Dendritic cell treated with granulocyte-macrophage colony-stimulating factor and Interleukin-4, amounts not matched to agents 40 ng/mL and 50 ng/mL, for 4 days (primary cell): ENCODE measurements around the gene TCEA2.
A peak's percentile ranks its signal among the peaks of the same experiment; 100 is the strongest.

Experiments
- H3K27ac Mint-ChIP-seq: one replicate; pipeline ENCODE4 v1.8.0; 2022; ENCODE audit warnings: mild to moderate bottlenecking, mixed read lengths
- H3K27me3 Mint-ChIP-seq: one replicate; pipeline ENCODE4 v1.8.0; 2022; ENCODE audit warnings: mild to moderate bottlenecking, mixed read lengths
- H3K36me3 Mint-ChIP-seq: one replicate; pipeline ENCODE4 v1.8.0; 2022; ENCODE audit warnings: low read depth, mixed read lengths
- H3K4me1 Mint-ChIP-seq: one replicate; pipeline ENCODE4 v1.8.0; 2022; ENCODE audit warnings: low read depth, mixed read lengths
- H3K4me3 Mint-ChIP-seq: one replicate; pipeline ENCODE4 v1.8.0; 2022; ENCODE audit warnings: mild to moderate bottlenecking, moderate library complexity, mixed read lengths
- H3K9me3 Mint-ChIP-seq: one replicate; pipeline ENCODE4 v1.8.0; 2022; ENCODE audit warnings: mixed read lengths
- intact Hi-C: fragments of 100-400 bp; cut with micrococcal nuclease; formaldehyde crosslinking; loops from one replicate; pipeline ENCODE4 v1.15.0; 2022

The TCEA2 gene

GRCh38 chr20:64071341-64072332 is 8.6 kb downstream of the TCEA2 start:
- peaks cover 73% of the 10 kb centered on the region for H3K4me1 Mint-ChIP-seq
- H3K4me3 Mint-ChIP-seq, result no peak overlapping the region
- peaks cover 53% of the 10 kb centered on the region for H3K36me3 Mint-ChIP-seq
- H3K27ac Mint-ChIP-seq, result peak overlapping the region; percentile 14
- intact Hi-C loops, result no loop called here
- H3K27me3 Mint-ChIP-seq, result peaks cover 17% of the 10 kb centered on the region
- no peaks in the 10 kb centered on the region for H3K9me3 Mint-ChIP-seq

GRCh38 chr20:64072498-64073063 is 9.6 kb downstream of the TCEA2 start:
- Mint-ChIP-seq H3K27ac (peak overlapping the region; percentile 23), H3K36me3 (peaks cover 62% of the 10 kb centered on the region), H3K27me3 (peaks cover 13% of the 10 kb centered on the region), H3K4me3 (no peak overlapping the region), H3K4me1 (peaks cover 65% of the 10 kb centered on the region), H3K9me3 (no peaks in the 10 kb centered on the region)
- intact Hi-C loops, result no loop called here

GRCh38 chr20:64073476-64074183 is 10.6 kb downstream of the TCEA2 start:
- H3K4me3 Mint-ChIP-seq, result no peak overlapping the region
- H3K27ac Mint-ChIP-seq, result no peak overlapping the region
- peaks cover 65% of the 10 kb centered on the region for H3K4me1 Mint-ChIP-seq
- intact Hi-C loops, result no loop called here
- peaks cover 5% of the 10 kb centered on the region for H3K27me3 Mint-ChIP-seq
- H3K9me3 Mint-ChIP-seq, result no peaks in the 10 kb centered on the region
- peaks cover 73% of the 10 kb centered on the region for H3K36me3 Mint-ChIP-seq

GRCh38 chr20:64074184-64074789 is 11.3 kb downstream of the TCEA2 start:
- intact Hi-C loops, result no loop called here
- no peaks in the 10 kb centered on the region for H3K27me3 Mint-ChIP-seq

DNA sequence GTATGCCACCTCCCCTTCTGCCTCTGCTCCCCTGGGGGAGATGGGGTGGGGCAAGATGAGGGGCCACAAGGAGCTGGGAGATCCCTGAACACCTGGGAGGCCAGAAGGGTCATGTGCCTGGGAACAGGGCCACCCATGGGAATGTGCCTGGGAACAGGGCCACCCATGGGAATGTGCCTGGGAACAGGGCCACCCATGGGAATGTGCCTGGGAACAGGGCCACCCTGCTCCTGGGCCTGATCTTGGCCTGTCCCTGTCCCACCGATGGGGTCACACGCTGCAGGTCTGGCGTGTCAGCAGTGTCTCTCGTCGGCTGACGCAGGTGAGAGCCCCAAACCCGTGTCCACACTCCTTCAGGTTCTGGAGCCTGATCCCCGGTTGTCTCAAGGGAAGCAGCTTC is 12.0 kb downstream of the TCEA2 start:
- H3K9me3 Mint-ChIP-seq, result no peaks in the 10 kb centered on the region
- H3K27ac Mint-ChIP-seq, result no peak overlapping the region
- H3K4me1 Mint-ChIP-seq, result peaks cover 69% of the 10 kb centered on the region
- no peaks in the 10 kb centered on the region for H3K27me3 Mint-ChIP-seq
- peak overlapping the region; percentile 2 for H3K4me3 Mint-ChIP-seq
- intact Hi-C loops, result no loop called here
- H3K36me3 Mint-ChIP-seq, result peaks cover 81% of the 10 kb centered on the region

More at GRCh38 chr20:64074184-64074789, 11.3 kb downstream of the TCEA2 start:
- Mint-ChIP-seq H3K9me3 (no peaks in the 10 kb centered on the region), H3K4me3 (no peak overlapping the region), H3K36me3 (peaks cover 79% of the 10 kb centered on the region), H3K27ac (no peak overlapping the region), H3K4me1 (peaks cover 68% of the 10 kb centered on the region)

DNA sequence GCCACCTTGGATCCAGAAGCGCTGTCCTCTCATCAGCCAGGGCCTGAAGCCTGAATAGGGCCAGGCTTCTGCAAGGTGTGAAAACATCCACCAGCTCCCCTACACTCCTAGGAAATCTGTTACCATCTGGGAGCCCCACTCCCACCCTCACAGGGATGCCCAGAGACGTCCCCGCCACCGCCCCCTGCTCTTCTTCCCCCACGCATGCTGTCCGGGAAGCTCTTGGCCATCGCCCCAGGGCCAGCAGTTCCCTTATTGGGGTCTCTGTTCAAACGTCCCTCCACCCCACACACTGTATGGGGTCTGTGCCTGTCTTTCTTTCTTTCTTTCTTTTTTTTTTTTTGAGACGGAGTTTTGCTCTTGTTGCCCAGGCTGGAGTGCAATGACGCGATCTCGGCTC is 12.6 kb downstream of the TCEA2 start:
- H3K4me3 Mint-ChIP-seq, result peak overlapping the region; percentile 98
- peaks cover 87% of the 10 kb centered on the region for H3K36me3 Mint-ChIP-seq
- H3K27ac Mint-ChIP-seq, result peak overlapping the region; percentile 92
- H3K9me3 Mint-ChIP-seq, result no peaks in the 10 kb centered on the region
- peaks cover 74% of the 10 kb centered on the region for H3K4me1 Mint-ChIP-seq
- H3K27me3 Mint-ChIP-seq, result no peaks in the 10 kb centered on the region
- intact Hi-C loops, result no loop called here

GRCh38 chr20:64076061-64076997 is 13.3 kb downstream of the TCEA2 start:
- no peaks in the 10 kb centered on the region for H3K9me3 Mint-ChIP-seq
- H3K4me1 Mint-ChIP-seq, result peaks cover 74% of the 10 kb centered on the region
- intact Hi-C loops, result no loop called here
- H3K27me3 Mint-ChIP-seq, result no peaks in the 10 kb centered on the region
- H3K36me3 Mint-ChIP-seq, result peaks cover 89% of the 10 kb centered on the region
- peak overlapping the region; percentile 98 for H3K4me3 Mint-ChIP-seq
- peak overlapping the region; percentile 92 for H3K27ac Mint-ChIP-seq

- Mint-ChIP-seq H3K9me3 (no peaks in the 10 kb centered on the region), H3K4me1 (peaks cover 76% of the 10 kb centered on the region), H3K27me3 (no peaks in the 10 kb centered on the region), H3K27ac (peak overlapping the region; percentile 92), H3K36me3 (peaks cover 82% of the 10 kb centered on the region), H3K4me3 (peak overlapping the region; percentile 98)
- intact Hi-C loops, result no loop called here
Observed at GRCh38 chr20:64077094-64077493, 14.1 kb downstream of the TCEA2 start.

- Mint-ChIP-seq H3K36me3 (peaks cover 77% of the 10 kb centered on the region), H3K4me1 (peaks cover 76% of the 10 kb centered on the region), H3K4me3 (peak overlapping the region; percentile 98), H3K27me3 (no peaks in the 10 kb centered on the region), H3K27ac (peak overlapping the region; percentile 92), H3K9me3 (no peaks in the 10 kb centered on the region)
- intact Hi-C loops, result no loop called here
Observed at GRCh38 chr20:64077541-64077875, 14.5 kb downstream of the TCEA2 start.

GRCh38 chr20:64077876-64078551 is 15.0 kb downstream of the TCEA2 start:
- Mint-ChIP-seq H3K4me1 (peaks cover 80% of the 10 kb centered on the region), H3K27ac (peak overlapping the region; percentile 92), H3K27me3 (no peaks in the 10 kb centered on the region), H3K36me3 (peaks cover 72% of the 10 kb centered on the region), H3K9me3 (no peaks in the 10 kb centered on the region), H3K4me3 (peak overlapping the region; percentile 98)
- intact Hi-C loops, result no loop called here

DNA sequence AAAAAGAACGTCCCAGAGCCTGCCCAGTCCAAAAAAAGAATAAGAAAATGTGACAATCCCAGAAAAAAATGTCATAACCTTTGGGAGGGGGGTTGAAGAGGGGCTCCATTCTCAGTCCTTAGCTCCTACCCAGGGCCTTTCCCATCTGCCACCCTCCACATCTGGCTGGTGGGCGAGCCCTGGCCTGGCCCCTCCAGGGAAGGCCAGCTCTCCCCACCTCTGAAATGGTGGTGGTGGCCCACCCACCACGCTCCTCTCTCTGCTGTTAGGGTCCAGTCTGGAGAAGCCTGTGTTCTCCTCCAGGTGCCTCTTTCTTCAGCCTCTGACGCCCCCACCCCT is 15.9 kb downstream of the TCEA2 start:
- intact Hi-C loops, result no loop called here
- peaks cover 75% of the 10 kb centered on the region for H3K4me1 Mint-ChIP-seq

GRCh38 chr20:64079273-64080012 is 16.4 kb downstream of the TCEA2 start, which contains the start of gene RGS19:
Gene RGS19 (minus strand): TSS chr20:64079518. CDS start chr20:64076886, 2,632 bp downstream.
- peak within 1 kb of the TSS; percentile 92 for H3K27ac Mint-ChIP-seq
- H3K27me3 Mint-ChIP-seq, result peaks cover 3% of the 10 kb centered on the region
- peak within 1 kb of the TSS; percentile 98 for H3K4me3 Mint-ChIP-seq
- H3K4me1 Mint-ChIP-seq, result peaks cover 74% of the 10 kb centered on the region
- H3K9me3 Mint-ChIP-seq, result no peaks in the 10 kb centered on the region
- peaks cover 58% of the 10 kb centered on the region for H3K36me3 Mint-ChIP-seq
- intact Hi-C loops, result no loop called here

More for the DNA sequence above, 15.9 kb downstream of the TCEA2 start:
- H3K27me3 Mint-ChIP-seq, result no peaks in the 10 kb centered on the region
- H3K27ac Mint-ChIP-seq, result peak overlapping the region; percentile 92
- H3K4me3 Mint-ChIP-seq, result peak overlapping the region; percentile 98
- H3K36me3 Mint-ChIP-seq, result peaks cover 64% of the 10 kb centered on the region
- no peaks in the 10 kb centered on the region for H3K9me3 Mint-ChIP-seq
